Gastroesophageal sphincter (tissue), 4 donors: ENCODE data around the gene CCER1. TPM values are rescaled to one million over a fixed set of nuclear protein-coding genes. Genes with fewer than 3 reads are reported as not detected.
A peak's percentile ranks its signal among the peaks of the same experiment; 100 is the strongest.

Experiments
- ATAC-seq: fragments of 150-250 bp; one replicate; pipeline ENCODE4 v1.9.1; 2016; ENCODE audit warnings: mild to moderate bottlenecking, moderate library complexity
- H3K27ac ChIP-seq, 4 donors: fragments of 200-600 bp; sonication (generic) in 3 of 4; 1 replicate in 3 of 4; 2 replicates in 1 of 4; pipeline ENCODE4 v1.5.1; 2016 to 2019
- H3K27me3 ChIP-seq: fragments of 200-600 bp; sonication (generic); one replicate; pipeline ENCODE4 v1.5.1; 2019
- H3K36me3 ChIP-seq, 2 donors: fragments of 200-600 bp; sonication (generic); one replicate each; pipeline ENCODE4 v1.5.1; 2019; ENCODE audit warnings: control low read depth in 1 of 2
- H3K4me1 ChIP-seq, 3 donors: fragments of 200-600 bp; sonication (generic); 1 replicate in 2 of 3; 2 replicates in 1 of 3; pipeline ENCODE4 v1.5.1; 2016 to 2019; ENCODE audit warnings: control low read depth in 2 of 3
- H3K4me3 ChIP-seq, 2 donors: fragments of 200-600 bp; sonication (generic); one replicate each; pipeline ENCODE4 v1.5.1; 2019; ENCODE audit warnings: mild to moderate bottlenecking in 1 of 2, moderate library complexity in 1 of 2
- H3K9me3 ChIP-seq, 3 donors: fragments of 200-600 bp; sonication (generic); one replicate each; pipeline ENCODE4 v1.5.1; 2017 to 2019; ENCODE audit warnings: control low read depth in 2 of 3
- CTCF ChIP-seq, 4 experiments: fragments of 200-600 bp in 2 of 4; fragments of 450-650 bp in 2 of 4; sonication (generic) in 1 of 4; IDR thresholded peaks; one replicate each; pipeline ENCODE4 v1.5.1; 2017 to 2019; ENCODE audit warnings: antibody characterized with exemption in 4 of 4, mild to moderate bottlenecking in 2 of 4, moderate library complexity in 2 of 4
- EP300 ChIP-seq: sonication (generic); formaldehyde crosslinking; IDR thresholded peaks from one replicate; pipeline ENCODE4 v1.6.1; 2017; ENCODE audit warnings: antibody characterized with exemption, mild to moderate bottlenecking
- POLR2A ChIP-seq, 2 donors: fragments of 450-650 bp; IDR thresholded peaks; one replicate each; pipeline ENCODE4 v1.6.1; 2017; ENCODE audit warnings: antibody characterized with exemption in 2 of 2, mild to moderate bottlenecking in 2 of 2, moderate library complexity in 1 of 2
- POLR2AphosphoS5 ChIP-seq: sonication (generic); formaldehyde crosslinking; IDR thresholded peaks from one replicate; pipeline ENCODE4 v1.6.1; 2017; ENCODE audit warnings: antibody characterized with exemption
- WGBS, 2 donors: methylation state at CpG; one replicate each; pipeline ENCODE4 v1.1.5; 2018; ENCODE audit warnings: low coverage in 1 of 2; 5-methylcytosine and 5-hydroxymethylcytosine counted together
- total RNA-seq, 4 donors: library from RNA; depleted of rRNA; stranded (reverse); fragments of >200 nt; gene quantifications; one replicate each; pipeline ENCODE4 v1.1.0, GENCODE V29; 2016

Gene CCER1
- total RNA-seq, 4 donors from 2014 or later: not detected

- H3K27me3 ChIP-seq: no peaks in the 10 kb centered on the region
- H3K4me1 ChIP-seq: peaks cover 0 to 6% (median 0%) of the 10 kb centered on the region in 3 donors
- no peak overlapping the region for H3K4me3 ChIP-seq
- H3K36me3 ChIP-seq: no peaks in the 10 kb centered on the region
- 90 to 100% methylated on average over 1 of the region's 1 CpG for WGBS, 2 donors
- no peak overlapping the region for H3K27ac ChIP-seq
- no peaks in the 10 kb centered on the region for H3K9me3 ChIP-seq
- TF ChIP-seq EP300 (no peak), CTCF (IDR thresholded peaks at IDR 0.05) (no peak), POLR2AphosphoS5 (no peak), POLR2A (IDR thresholded peaks at IDR 0.05) (no peak)
- ATAC-seq: no peak
These were observed 11.7 kb downstream of the CCER1 start for GRCh38 chr12:90943255-90943654.

- Histone ChIP-seq H3K36me3 (no peaks in the 10 kb centered on the region), H3K9me3 (no peaks in the 10 kb centered on the region), H3K4me3 (no peak overlapping the region), H3K27ac (no peak overlapping the region), H3K27me3 (no peaks in the 10 kb centered on the region), H3K4me1 (peaks cover 0 to 6% (median 0%) of the 10 kb centered on the region in 3 donors)
- 47 to 52% methylated on average over 3 of the region's 3 CpGs for WGBS, 2 donors
- TF ChIP-seq CTCF (IDR thresholded peaks at IDR 0.05): peak; percentile 22 to 55 (median 40)
- TF ChIP-seq POLR2A (IDR thresholded peaks at IDR 0.05): no peak
- ATAC-seq: no peak
These were observed 14.0 kb downstream of the CCER1 start for GRCh38 chr12:90940872-90941499.

GRCh38 chr12:90939382-90939781, 15.6 kb downstream of the CCER1 start:
- H3K27me3 ChIP-seq: no peaks in the 10 kb centered on the region
- H3K9me3 ChIP-seq: no peaks in the 10 kb centered on the region
- ATAC-seq: no peak
- no peak overlapping the region for H3K27ac ChIP-seq
- H3K4me1 ChIP-seq: peaks cover 0 to 6% (median 0%) of the 10 kb centered on the region in 3 donors
- H3K36me3 ChIP-seq: no peaks in the 10 kb centered on the region
- WGBS, 2 donors: 82% methylated on average over 1 of the region's 1 CpG; no CpG with 5 or more reads in 1 of the 2 donors
- TF ChIP-seq EP300 (no peak), POLR2AphosphoS5 (no peak), CTCF (IDR thresholded peaks at IDR 0.05) (no peak), POLR2A (IDR thresholded peaks at IDR 0.05) (no peak)
- H3K4me3 ChIP-seq: no peak overlapping the region

GRCh38 chr12:90938451-90938850, 16.5 kb downstream of the CCER1 start:
- Histone ChIP-seq H3K4me3 (no peak overlapping the region), H3K36me3 (no peaks in the 10 kb centered on the region), H3K9me3 (no peaks in the 10 kb centered on the region), H3K27me3 (no peaks in the 10 kb centered on the region), H3K4me1 (peaks cover 0 to 6% (median 0%) of the 10 kb centered on the region in 3 donors), H3K27ac (no peak overlapping the region)
- 64 to 67% methylated on average over 3 to 6 of the region's 6 CpGs for WGBS, 2 donors
- ATAC-seq: no peak
- TF ChIP-seq EP300 (no peak), POLR2AphosphoS5 (no peak), POLR2A (IDR thresholded peaks at IDR 0.05) (no peak), CTCF (IDR thresholded peaks at IDR 0.05) (no peak)

GRCh38 chr12:90937651-90938050, 17.3 kb downstream of the CCER1 start:
- TF ChIP-seq POLR2AphosphoS5: no peak
- TF ChIP-seq CTCF (IDR thresholded peaks at IDR 0.05): no peak
- TF ChIP-seq EP300: no peak
- no peak for TF ChIP-seq POLR2A (IDR thresholded peaks at IDR 0.05)
- no peak for ATAC-seq

More at GRCh38 chr12:90937651-90938050, 17.3 kb downstream of the CCER1 start:
- Histone ChIP-seq H3K9me3 (no peaks in the 10 kb centered on the region), H3K27ac (no peak overlapping the region), H3K36me3 (no peaks in the 10 kb centered on the region), H3K27me3 (no peaks in the 10 kb centered on the region), H3K4me1 (peaks cover 0 to 6% (median 0%) of the 10 kb centered on the region in 3 donors), H3K4me3 (no peak overlapping the region)
- 62 to 85% methylated on average over 2 of the region's 2 CpGs for WGBS, 2 donors
